IMR-90 (cell line): ENCODE data around the gene PLCB4. TPM values are rescaled to one million over a fixed set of nuclear protein-coding genes. Genes with fewer than 3 reads are reported as not detected.

ENCODE experiments used
- ATAC-seq: fragments of 200-7000 bp; cut with Tn5 transposase; 2 replicates; pipeline ENCODE4 v1.9.1; 2020; ENCODE audit warnings: low read depth, mild to moderate bottlenecking, moderate library complexity
- BruUV-seq: library from RNA; stranded (reverse); fragments of 400-500 nt; replicated peaks from 2 replicates; lab custom pipeline; 2021; lab: Mats Ljungman, UMichigan
- CTCF ChIA-PET: fragments of 300-600 bp; formaldehyde crosslinking; extraction: SDS; loops from one replicate; lab custom pipeline; 2021; ENCODE audit warnings: antibody characterized with exemption; lab: Yijun Ruan, JAX
- POLR2A ChIA-PET: fragments of 300-600 bp; sonication (Branson Sonifier 250); formaldehyde crosslinking; loops from one replicate; lab custom pipeline; 2022; ENCODE audit warnings: antibody characterized with exemption; ENCODE audit not compliant: unreplicated experiment; lab: Charles Lee
- DNase-seq: peaks from one replicate; pipeline ENCODE4 v3.0.0; 2013
- H2AFZ ChIP-seq: replicated peaks from 2 replicates; pipeline ENCODE3; 2013; ENCODE audit warnings: low read length, mild to moderate bottlenecking; ENCODE audit not compliant: poor library complexity
- H2AK5ac ChIP-seq: 2 replicates; pipeline ENCODE4 v1.6.1; 2013; ENCODE audit warnings: low read depth, low read length, inconsistent platforms
- H2AK9ac ChIP-seq: replicated peaks from 2 replicates; pipeline ENCODE3; 2013; ENCODE audit warnings: mild to moderate bottlenecking, low read depth, low read length, moderate library complexity; ENCODE audit not compliant: poor library complexity
- H2BK120ac ChIP-seq: 2 replicates; pipeline ENCODE4 v1.6.1; 2013; ENCODE audit warnings: low read depth, low read length, inconsistent platforms
- H2BK15ac ChIP-seq: 3 replicates; pipeline ENCODE4 v1.6.1; 2013; ENCODE audit warnings: low read depth, low read length, inconsistent platforms
- H2BK20ac ChIP-seq: 2 replicates; pipeline ENCODE4 v1.6.1; 2013; ENCODE audit warnings: low read depth, mild to moderate bottlenecking, inconsistent platforms, low read length, moderate library complexity
- H2BK5ac ChIP-seq: 2 replicates; pipeline ENCODE4 v1.6.1; 2013; ENCODE audit warnings: mild to moderate bottlenecking, low read depth, low read length, inconsistent platforms; ENCODE audit not compliant: poor library complexity, severe bottlenecking
- H3K14ac ChIP-seq: replicated peaks from 2 replicates; pipeline ENCODE4 v1.6.1; 2013; ENCODE audit warnings: low read depth, low read length, inconsistent platforms
- H3K18ac ChIP-seq: 2 replicates; pipeline ENCODE4 v1.6.1; 2013; ENCODE audit warnings: low read depth, low read length, control low read depth
- H3K23ac ChIP-seq: 2 replicates; pipeline ENCODE4 v1.6.1; 2013; ENCODE audit warnings: low read depth, low read length, inconsistent platforms
- H3K27ac ChIP-seq: 2 replicates; pipeline ENCODE4 v1.5.1; 2013; ENCODE audit warnings: mild to moderate bottlenecking, control low read depth, low read length; ENCODE audit not compliant: insufficient read depth
- H3K27me3 ChIP-seq: 2 replicates; pipeline ENCODE4 v1.6.1; 2013; ENCODE audit warnings: low read length; ENCODE audit not compliant: control insufficient read depth, insufficient read depth
- H3K36me3 ChIP-seq: 2 replicates; pipeline ENCODE4 v1.6.1; 2013; ENCODE audit warnings: low read length, mixed read lengths; ENCODE audit not compliant: control insufficient read depth, insufficient read depth
- H3K4ac ChIP-seq: 2 replicates; pipeline ENCODE4 v1.6.1; 2013; ENCODE audit warnings: low read depth, low read length, inconsistent platforms
- H3K4me1 ChIP-seq: 2 replicates; pipeline ENCODE4 v1.6.1; 2013; ENCODE audit warnings: low read length, mixed read lengths; ENCODE audit not compliant: control insufficient read depth, insufficient read depth
- H3K4me2 ChIP-seq: 2 replicates; pipeline ENCODE4 v1.6.1; 2013; ENCODE audit warnings: low read depth, mild to moderate bottlenecking, control low read depth, low read length, moderate library complexity
- H3K4me3 ChIP-seq: 2 replicates; pipeline ENCODE4 v1.5.1; 2013; ENCODE audit warnings: low read depth, mild to moderate bottlenecking, control low read depth, low read length, moderate library complexity; ENCODE audit not compliant: insufficient read depth
- H3K56ac ChIP-seq: 2 replicates; pipeline ENCODE4 v1.6.1; 2013; ENCODE audit warnings: low read length, inconsistent platforms; ENCODE audit not compliant: insufficient read depth; ENCODE audit errors: extremely low read depth
- H3K79me1 ChIP-seq, 2 experiments: 2 replicates each; pipeline ENCODE4 v1.6.1; 2013; ENCODE audit warnings: low read length in 2 of 2, inconsistent platforms in 1 of 2, low read depth in 1 of 2
- H3K9ac ChIP-seq: 2 replicates; pipeline ENCODE4 v1.6.1; 2013; ENCODE audit warnings: low read depth, low read length, control low read depth
- H3K9me1 ChIP-seq: 2 replicates; pipeline ENCODE4 v1.6.1; 2013; ENCODE audit warnings: low read length, inconsistent platforms; ENCODE audit not compliant: insufficient read depth
- H3K9me3 ChIP-seq: 2 replicates; pipeline ENCODE4 v1.6.1; 2013; ENCODE audit warnings: low read length; ENCODE audit not compliant: control insufficient read depth, insufficient read depth
- H4K20me1 ChIP-seq: 2 replicates; pipeline ENCODE4 v1.6.1; 2013; ENCODE audit warnings: low read length, inconsistent platforms; ENCODE audit not compliant: insufficient read depth
- H4K5ac ChIP-seq: 2 replicates; pipeline ENCODE4 v1.6.1; 2013; ENCODE audit warnings: mild to moderate bottlenecking, low read depth, low read length, control low read depth
- H4K8ac ChIP-seq, 2 experiments: 2 replicates each; pipeline ENCODE4 v1.6.1; 2013; ENCODE audit warnings: low read depth in 2 of 2, low read length in 2 of 2, control low read depth in 1 of 2, inconsistent platforms in 1 of 2
- H4K91ac ChIP-seq: 2 replicates; pipeline ENCODE4 v1.6.1; 2013; ENCODE audit warnings: low read depth, low read length, inconsistent platforms; ENCODE audit not compliant: insufficient read depth
- BHLHE40 ChIP-seq: fragments of 150-350 bp; IDR thresholded peaks from 2 replicates; pipeline ENCODE4 v1.6.1; 2016; ENCODE audit warnings: mild to moderate bottlenecking, low read depth, low read length
- CHD1 ChIP-seq: IDR thresholded peaks from 2 replicates; pipeline ENCODE4 v1.6.1; 2012; ENCODE audit warnings: low read depth, low read length, improper control_type of control experiment
- CTCF ChIP-seq: conservative IDR thresholded peaks from 2 replicates; pipeline ENCODE4 v1.5.1; 2012; ENCODE audit warnings: mild to moderate bottlenecking, low read depth, low read length, improper control_type of control experiment
- MAFK ChIP-seq: IDR thresholded peaks from 2 replicates; pipeline ENCODE4 v1.6.1; 2012; ENCODE audit warnings: low read depth, low read length, improper control_type of control experiment
- MAZ ChIP-seq: IDR thresholded peaks from 2 replicates; pipeline ENCODE4 v1.6.1; 2012; ENCODE audit warnings: low read depth, mild to moderate bottlenecking, low read length, improper control_type of control experiment, moderate library complexity, borderline replicate concordance
- MXI1 ChIP-seq: IDR thresholded peaks from 2 replicates; pipeline ENCODE4 v1.6.1; 2012; ENCODE audit warnings: low read depth, mild to moderate bottlenecking, low read length, moderate library complexity, borderline replicate concordance
- NFE2L2 ChIP-seq: fragments of 150-350 bp; IDR thresholded peaks from 2 replicates; pipeline ENCODE4 v1.6.1; 2016; ENCODE audit warnings: low read depth, mild to moderate bottlenecking, low read length
- POLR2A ChIP-seq: IDR thresholded peaks from 2 replicates; pipeline ENCODE4 v1.6.1; 2012; ENCODE audit warnings: mild to moderate bottlenecking, low read depth, low read length
- RAD21 ChIP-seq: IDR thresholded peaks from 2 replicates; pipeline ENCODE4 v1.6.1; 2012; ENCODE audit warnings: low read length, improper control_type of control experiment
- RFX5 ChIP-seq: IDR thresholded peaks from 2 replicates; pipeline ENCODE4 v1.8.0; 2012; ENCODE audit warnings: low read depth, mild to moderate bottlenecking, low read length, moderate library complexity
- SMC3 ChIP-seq: fragments of 150-350 bp; IDR thresholded peaks from 2 replicates; pipeline ENCODE4 v1.6.1; 2016; ENCODE audit warnings: low read depth, mild to moderate bottlenecking, antibody characterized with exemption, low read length, moderate library complexity
- USF2 ChIP-seq: fragments of 150-350 bp; IDR thresholded peaks from 2 replicates; pipeline ENCODE4 v1.6.1; 2017; ENCODE audit warnings: mild to moderate bottlenecking, antibody characterized with exemption, low read length, low read depth
- WGBS, 2 experiments: methylation state at CpG; one replicate each; pipeline versions ENCODE4 v1.1.5 to v1.1.7; 2013; ENCODE audit warnings: missing lambda C conversion rate in 2 of 2; ENCODE audit not compliant: insufficient read length in 1 of 2; ENCODE audit errors: extremely low coverage in 2 of 2; 5-methylcytosine and 5-hydroxymethylcytosine counted together
- dilution Hi-C: fragments of 300-500 bp; cut with HindIII; formaldehyde crosslinking; loops from one replicate; pipeline ENCODE4 v1.14.3; 2018; ENCODE audit warnings: low sequenced_read_pairs; ENCODE audit not compliant: unreplicated experiment
- in situ Hi-C: fragments of 300-500 bp; cut with MboI; formaldehyde crosslinking; loops from 3 replicates; pipeline ENCODE4 v1.14.3; 2019; ENCODE audit warnings: low sequenced_read_pairs, inconsistent platforms, mixed read lengths
- intact Hi-C: fragments of 100-400 bp; cut with micrococcal nuclease; formaldehyde crosslinking; loops from 2 replicates; pipeline ENCODE4 v1.10.0; 2022
- polyA plus RNA-seq, 3 experiments: library from polyadenylated mRNA; depleted of rRNA; stranded (reverse); fragments of >200 nt; gene quantifications; 2 replicates each; pipeline ENCODE4 v1.2.3, GENCODE V29; 2012; ENCODE audit warnings: low replicate concordance in 1 of 3
- total RNA-seq: library from RNA; depleted of rRNA; stranded (reverse); fragments of >200 nt; gene quantifications from 2 replicates; pipeline ENCODE4 v1.2.3, GENCODE V29; 2012

Gene PLCB4
- total and polyA plus RNA-seq, 2 of the 4 experiments (the other 2 are of a cell fraction), result 12.5 to 24.0 TPM

GRCh38 chr20:9261781-9262180, 192.9 kb downstream of the PLCB4 start:
- in situ Hi-C loops, result no loop called here
- Histone ChIP-seq H3K4ac (no peak overlapping the region), H2BK20ac (no peak overlapping the region), H3K27ac (no peak overlapping the region), H4K8ac (no peak overlapping the region), H4K20me1 (peaks cover 5% of the 10 kb centered on the region; the same call in 1 of the 2 replicates), H3K4me2 (no peak overlapping the region), H2AFZ (no peak overlapping the region), H2AK9ac (no peak overlapping the region), H3K27me3 (no peaks in the 10 kb centered on the region), H3K18ac (no peak overlapping the region), H3K9me1 (peaks cover 12% of the 10 kb centered on the region), H3K79me1 (peaks cover 24 to 50% of the 10 kb centered on the region in 2 experiments), H3K23ac (no peak overlapping the region), H3K9ac (no peak overlapping the region), H3K56ac (no peak overlapping the region), H2AK5ac (no peak overlapping the region), H3K4me3 (no peak overlapping the region), H3K14ac (no peak overlapping the region), H3K36me3 (no peaks in the 10 kb centered on the region; the same call in 1 of the 2 replicates), H2BK15ac (no peak overlapping the region), H4K91ac (no peak overlapping the region), H3K9me3 (no peaks in the 10 kb centered on the region), H4K5ac (no peak overlapping the region), H2BK120ac (no peak overlapping the region), H2BK5ac (no peak overlapping the region), H3K4me1 (peaks cover 7% of the 10 kb centered on the region)
- WGBS, 2 experiments, result no CpG with 5 or more reads among the region's 2 CpGs
- dilution Hi-C loops, result no loop called here
- ChIA-PET CTCF (interaction anchor here (1.0 to 1.5 kb wide), 2 partner anchors 14 to 407 kb away, joined by 3 read pairs; no protein-coding TSS in a partner anchor), POLR2A (no interaction called here)
- BruUV-seq, result no TSS peak
- DNase-seq (no peak), ATAC-seq (no peak)
- intact Hi-C loops, result no loop called here
- TF ChIP-seq RAD21 (no peak), MAZ (no peak), MXI1 (no peak), MAFK (no peak), POLR2A (no peak), CTCF (no peak), CHD1 (no peak), RFX5 (no peak), BHLHE40 (no peak), SMC3 (no peak), NFE2L2 (no peak), USF2 (no peak)
